ENCODE data around the gene TIE1. TPM values are rescaled to one million over a fixed set of nuclear protein-coding genes. Genes with fewer than 3 reads are reported as not detected.

The TIE1 gene
- total and polyA plus RNA-seq, 3 donors from 2014 or later, result 10.5 to 16.8 (median 10.9) TPM

- TF ChIP-seq POLR2A (IDR thresholded peaks at IDR 0.05), result no peak
- TF ChIP-seq, protein P1, sequence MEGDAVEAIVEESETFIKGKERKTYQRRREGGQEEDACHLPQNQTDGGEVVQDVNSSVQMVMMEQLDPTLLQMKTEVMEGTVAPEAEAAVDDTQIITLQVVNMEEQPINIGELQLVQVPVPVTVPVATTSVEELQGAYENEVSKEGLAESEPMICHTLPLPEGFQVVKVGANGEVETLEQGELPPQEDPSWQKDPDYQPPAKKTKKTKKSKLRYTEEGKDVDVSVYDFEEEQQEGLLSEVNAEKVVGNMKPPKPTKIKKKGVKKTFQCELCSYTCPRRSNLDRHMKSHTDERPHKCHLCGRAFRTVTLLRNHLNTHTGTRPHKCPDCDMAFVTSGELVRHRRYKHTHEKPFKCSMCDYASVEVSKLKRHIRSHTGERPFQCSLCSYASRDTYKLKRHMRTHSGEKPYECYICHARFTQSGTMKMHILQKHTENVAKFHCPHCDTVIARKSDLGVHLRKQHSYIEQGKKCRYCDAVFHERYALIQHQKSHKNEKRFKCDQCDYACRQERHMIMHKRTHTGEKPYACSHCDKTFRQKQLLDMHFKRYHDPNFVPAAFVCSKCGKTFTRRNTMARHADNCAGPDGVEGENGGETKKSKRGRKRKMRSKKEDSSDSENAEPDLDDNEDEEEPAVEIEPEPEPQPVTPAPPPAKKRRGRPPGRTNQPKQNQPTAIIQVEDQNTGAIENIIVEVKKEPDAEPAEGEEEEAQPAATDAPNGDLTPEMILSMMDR (IDR thresholded peaks at IDR 0.05), result no peak
- Histone ChIP-seq H3K9me3 (no peaks in the 10 kb centered on the region), H3K27me3 (no peaks in the 10 kb centered on the region), H3K4me3 (no peak overlapping the region), H3K4me1 (peaks cover 12% of the 10 kb centered on the region), H3K36me3 (ENCODE audit: low read depth, missing control alignments) (no peaks in the 10 kb centered on the region), H3K27ac (no peak overlapping the region)
- intact Hi-C loops (cut with DNase I; ENCODE audit: low total_unique reads), result no loop called here
- 94 to 95% methylated on average over 7 to 46 of the region's 46 CpGs for WGBS, 2 donors
- no peak for DNase-seq
Measured at GRCh38 chr1:43272576-43273571, 27.9 kb upstream of the TIE1 start.

DNA sequence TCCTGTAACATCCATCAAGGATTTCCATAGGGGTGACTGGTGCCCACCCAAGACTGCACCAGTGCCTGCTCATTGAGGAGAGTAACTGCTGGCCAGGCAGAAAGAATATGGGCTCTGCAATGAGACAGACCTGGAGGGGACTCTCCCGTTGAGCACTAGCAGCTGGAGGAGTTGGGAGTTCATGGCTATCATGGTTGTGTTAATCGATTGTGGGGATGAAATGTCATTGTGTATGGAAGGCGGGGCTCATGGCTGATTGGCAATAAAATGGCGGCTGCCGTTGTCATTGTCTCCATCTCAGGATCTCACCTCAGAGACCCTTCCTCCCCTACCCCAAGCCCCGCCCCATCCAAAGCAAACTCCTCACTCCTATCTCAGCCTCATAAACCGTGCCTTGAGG lies 27.1 kb upstream of the TIE1 start:
- no peaks in the 10 kb centered on the region for H3K9me3 ChIP-seq
- 95 to 96% methylated on average over 7 of the region's 7 CpGs for WGBS, 2 donors
- intact Hi-C loops (cut with DNase I; ENCODE audit: low total_unique reads), result no loop called here
- no peak overlapping the region for H3K4me3 ChIP-seq
- DNase-seq, result no peak
- no peaks in the 10 kb centered on the region for H3K27me3 ChIP-seq
- no peaks in the 10 kb centered on the region for H3K36me3 ChIP-seq (ENCODE audit: low read depth, missing control alignments)
- TF ChIP-seq, protein P1 (IDR thresholded peaks at IDR 0.05), result no peak
- TF ChIP-seq POLR2A (IDR thresholded peaks at IDR 0.05), result no peak
- H3K4me1 ChIP-seq, result peaks cover 12% of the 10 kb centered on the region
- no peak overlapping the region for H3K27ac ChIP-seq

- intact Hi-C loops (cut with DNase I; ENCODE audit: low total_unique reads), result no loop called here
- H3K36me3 ChIP-seq (ENCODE audit: low read depth, missing control alignments), result no peaks in the 10 kb centered on the region
- no peak overlapping the region for H3K4me3 ChIP-seq
- TF ChIP-seq POLR2A (IDR thresholded peaks at IDR 0.05), result no peak
- TF ChIP-seq, protein P1 (IDR thresholded peaks at IDR 0.05), result no peak
- DNase-seq, result no peak
- 46 to 56% methylated on average over 11 of the region's 11 CpGs for WGBS, 2 donors
- H3K4me1 ChIP-seq, result peaks cover 12% of the 10 kb centered on the region
- no peaks in the 10 kb centered on the region for H3K27me3 ChIP-seq
- H3K27ac ChIP-seq, result peak overlapping the region in 1 of 2 donors; percentile 7
- H3K9me3 ChIP-seq, result no peaks in the 10 kb centered on the region
Measured at GRCh38 chr1:43274125-43274803, 26.5 kb upstream of the TIE1 start.

DNA sequence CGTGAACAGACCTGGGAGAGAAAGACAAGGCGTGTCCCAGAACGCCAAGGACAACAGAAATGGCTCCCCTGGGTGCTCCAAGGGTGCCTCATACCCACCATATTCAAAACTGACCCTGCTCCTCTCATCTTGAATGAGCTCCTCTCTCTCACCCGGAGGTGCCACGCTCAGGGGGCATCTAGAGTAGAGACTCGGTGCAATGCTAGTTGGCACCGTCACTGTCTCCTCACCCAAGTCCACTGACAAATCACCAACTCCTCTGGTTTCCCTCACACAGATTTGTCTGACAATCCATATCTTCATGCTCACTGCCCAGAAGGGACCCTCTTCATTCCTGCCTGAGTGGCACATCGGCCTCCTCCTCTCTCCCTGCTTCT lies 26.0 kb upstream of the TIE1 start:
- Histone ChIP-seq H3K27me3 (no peaks in the 10 kb centered on the region), H3K36me3 (ENCODE audit: low read depth, missing control alignments) (no peaks in the 10 kb centered on the region), H3K27ac (no peak overlapping the region), H3K4me3 (no peak overlapping the region), H3K4me1 (peaks cover 12% of the 10 kb centered on the region), H3K9me3 (no peaks in the 10 kb centered on the region)
- DNase-seq, result no peak
- intact Hi-C loops (cut with DNase I; ENCODE audit: low total_unique reads), result no loop called here
- WGBS, 2 donors, result 69 to 85% methylated on average over 8 of the region's 8 CpGs
- TF ChIP-seq, protein P1 (IDR thresholded peaks at IDR 0.05), result no peak
- TF ChIP-seq POLR2A (IDR thresholded peaks at IDR 0.05), result no peak
